HT-29 (cell line): ENCODE measurements around the gene PDS5A. TPM values are rescaled to one million over a fixed set of nuclear protein-coding genes. Genes with fewer than 3 reads are reported as not detected.
"Not testable (repeated sequence)": the region's sequence is repeated elsewhere in the genome, so short reads cannot be mapped to it uniquely, and the experiment has no call there.

Source experiments
- DNase-seq: peaks from one replicate; pipeline ENCODE4 v3.0.0-alpha.2; 2015; ENCODE audit warnings: low spot score
- total RNA-seq: library from RNA; depleted of rRNA; stranded (reverse); fragments of >200 nt; shearing (Covaris generic); gene quantifications from 2 replicates; pipeline ENCODE4 v1.2.3, GENCODE V29; 2014

The PDS5A gene
- total RNA-seq, 1 experiment from 2014 or later, result 38.0 TPM

DNA sequence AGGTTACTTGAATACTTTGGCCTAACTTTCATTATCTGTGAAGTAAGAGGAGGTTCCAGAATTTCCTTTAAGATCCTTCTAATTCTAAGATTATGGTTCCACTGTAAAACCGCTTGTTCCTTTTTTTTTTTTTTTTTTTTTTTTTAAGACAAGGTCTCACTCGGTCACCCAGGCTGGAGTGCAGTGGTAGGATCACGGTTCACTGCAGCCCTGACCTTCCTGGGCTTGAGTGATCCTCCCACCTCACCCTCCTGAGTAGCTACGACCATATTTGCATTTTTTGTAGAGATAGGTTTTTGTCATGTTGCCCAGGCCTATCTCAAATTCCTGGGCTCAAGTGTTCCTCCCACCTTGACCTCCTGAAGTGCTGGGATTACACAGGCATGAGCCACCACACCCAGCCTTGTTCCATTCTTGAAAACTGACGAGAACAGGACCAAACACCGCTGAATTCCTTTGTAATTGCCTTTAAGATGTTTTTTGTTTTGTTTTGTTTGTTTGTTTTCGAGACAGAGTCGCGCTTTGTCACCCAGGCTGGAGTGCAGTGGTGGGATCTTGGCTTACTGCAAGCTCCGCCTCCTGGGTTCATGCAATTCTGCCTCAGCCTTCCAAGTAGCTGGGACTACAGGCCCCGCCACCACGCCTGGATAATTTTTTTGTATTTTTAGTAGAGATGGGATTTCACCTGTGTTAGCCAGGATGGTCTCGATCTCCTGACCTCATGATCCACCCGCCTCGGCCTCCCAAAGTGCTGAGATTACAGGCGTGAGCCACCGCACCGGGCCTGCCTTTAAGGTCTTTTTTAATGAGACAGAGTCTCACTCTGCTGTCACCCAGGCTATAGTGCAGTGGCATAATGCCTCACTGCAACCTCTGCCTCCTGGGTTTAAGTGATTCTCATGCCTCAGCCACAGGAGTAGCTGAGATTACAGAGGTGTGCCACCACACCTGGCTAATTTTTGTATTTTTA lies 6.8 kb downstream of the PDS5A start:
- DNase-seq, result no peak

DNA sequence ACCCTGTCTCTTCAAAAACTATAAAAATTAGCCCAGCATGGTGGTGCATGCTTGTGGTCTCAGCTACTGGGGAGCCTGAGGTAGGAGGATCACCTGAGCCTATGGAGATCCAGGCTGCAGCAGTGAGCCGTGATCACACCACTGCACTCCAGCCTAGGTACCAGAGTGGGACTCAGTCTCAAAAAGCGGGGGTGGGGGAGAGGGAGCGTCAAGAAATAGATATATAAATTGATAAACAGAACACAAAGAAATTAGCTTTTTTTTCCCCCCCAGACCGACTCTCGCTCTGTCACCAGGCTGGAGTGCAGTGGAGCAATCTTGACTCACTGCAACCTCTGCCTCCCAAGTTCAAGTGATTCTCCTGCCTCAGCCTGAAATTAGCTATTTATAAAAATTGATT lies 14.1 kb downstream of the PDS5A start:
- no peak for DNase-seq

DNA sequence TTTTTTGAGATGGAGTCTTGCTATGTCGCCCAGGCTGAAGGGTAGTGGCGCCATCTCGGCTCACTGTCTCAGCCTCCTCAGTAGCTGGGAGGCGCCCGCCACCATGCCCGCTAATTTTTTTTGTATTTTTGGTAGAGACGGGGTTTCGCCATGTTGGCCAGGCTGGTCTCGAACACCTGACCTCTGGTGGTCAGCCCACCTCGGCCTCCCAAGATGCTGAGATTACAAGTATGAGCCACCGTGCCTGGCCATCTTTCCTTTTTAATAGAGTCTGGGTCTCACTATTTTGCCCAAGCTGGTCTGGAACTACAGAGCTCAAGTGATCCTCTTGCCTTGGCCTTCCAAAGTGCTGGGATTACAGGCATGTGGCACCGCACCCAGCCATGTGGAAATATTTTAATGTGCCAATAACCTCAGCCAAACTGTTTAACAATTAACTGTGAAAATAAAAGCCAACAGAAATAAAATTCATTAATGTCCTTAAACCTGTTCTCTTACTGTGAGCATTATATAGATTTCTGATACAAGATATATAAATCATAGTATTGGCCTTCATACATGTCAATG lies 16.3 kb downstream of the PDS5A start:
- DNase-seq, result no peak

DNA sequence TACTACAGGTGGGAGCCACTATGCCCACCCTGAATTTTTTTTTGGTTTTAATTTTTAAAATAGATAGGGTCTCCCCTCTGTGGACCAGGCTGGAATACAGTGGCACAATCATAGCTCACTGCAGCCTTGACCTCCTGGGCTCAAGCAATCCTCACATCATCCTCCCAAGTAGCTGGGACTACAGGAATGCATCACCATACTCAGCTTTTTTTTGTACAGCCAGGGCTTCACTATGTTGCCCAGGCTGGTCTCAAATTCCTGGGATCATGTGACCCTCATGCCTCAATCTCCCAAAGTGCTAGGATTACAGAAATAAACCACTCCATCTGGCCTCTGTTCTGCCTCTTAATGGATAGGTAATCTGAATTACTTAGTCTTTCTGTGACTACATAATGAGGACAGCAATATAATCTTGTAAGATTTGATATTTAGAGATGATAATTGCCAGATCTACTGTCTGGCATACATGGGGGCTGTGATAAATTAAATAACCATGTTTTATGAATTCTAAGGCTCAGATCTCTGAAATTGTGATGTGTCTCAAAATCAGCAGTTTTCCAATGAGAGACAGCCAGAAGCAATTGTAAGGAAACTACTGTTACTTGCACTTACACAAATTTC lies 26.7 kb downstream of the PDS5A start:
- no peak for DNase-seq

DNA sequence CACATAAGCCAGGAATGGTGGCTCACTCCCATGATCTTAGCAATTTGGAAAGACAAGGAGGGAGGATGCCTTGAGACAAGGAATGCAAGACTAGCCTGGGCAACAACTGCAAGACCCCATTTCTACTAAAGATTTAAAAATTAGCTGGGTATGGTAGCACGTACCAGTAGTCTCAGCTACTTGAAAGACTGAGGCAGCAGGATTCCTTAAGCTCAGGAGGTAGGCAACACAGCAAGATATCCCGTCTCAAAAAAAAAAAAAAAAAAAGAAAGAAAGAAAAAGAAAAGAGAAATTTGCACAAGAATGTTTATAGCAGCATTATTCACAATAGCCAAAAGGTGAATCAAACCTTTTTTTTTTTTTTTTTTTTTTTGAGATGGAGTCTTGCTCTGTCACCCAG lies 29.7 kb downstream of the PDS5A start:
- DNase-seq, result no peak

DNA sequence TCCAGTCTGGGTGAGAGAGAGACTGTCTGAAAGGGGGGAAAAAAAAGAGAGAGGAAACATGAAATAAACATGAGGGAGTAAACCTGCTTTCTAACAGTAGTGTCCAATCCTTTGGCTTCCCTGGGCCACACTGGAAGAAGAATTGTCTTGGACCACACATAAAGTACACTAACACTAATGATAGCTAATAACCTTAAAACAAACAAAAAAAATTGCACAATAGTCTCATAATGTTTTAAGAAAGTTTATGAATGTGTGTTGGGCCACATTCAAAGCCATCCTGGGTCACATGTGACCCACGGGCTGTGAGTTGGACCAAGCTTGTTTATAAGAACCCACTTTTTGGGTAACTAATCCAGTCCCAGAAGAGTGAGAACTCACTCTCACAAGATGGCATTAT lies 30.3 kb downstream of the PDS5A start:
- DNase-seq, result no peak

DNA sequence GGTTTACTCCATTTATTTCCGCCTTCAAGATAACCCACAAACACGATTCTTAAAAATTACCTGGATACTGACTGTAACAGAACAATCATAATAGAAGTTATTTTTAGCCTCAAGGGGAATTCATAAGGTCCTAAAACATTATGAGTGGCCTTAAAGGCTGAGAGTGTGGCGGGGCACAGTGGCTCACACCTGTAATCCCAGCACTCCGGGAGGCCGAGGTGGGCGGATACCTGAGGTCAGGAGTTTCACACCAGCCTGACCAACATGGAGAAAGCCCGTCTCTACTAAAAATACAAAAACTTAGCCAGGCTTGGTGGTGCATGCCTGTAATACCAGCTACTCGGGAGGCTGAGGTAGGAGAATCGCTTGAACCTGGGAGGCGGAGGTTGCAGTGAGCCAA lies 33.5 kb downstream of the PDS5A start:
- not testable (repeated sequence) for DNase-seq

DNA sequence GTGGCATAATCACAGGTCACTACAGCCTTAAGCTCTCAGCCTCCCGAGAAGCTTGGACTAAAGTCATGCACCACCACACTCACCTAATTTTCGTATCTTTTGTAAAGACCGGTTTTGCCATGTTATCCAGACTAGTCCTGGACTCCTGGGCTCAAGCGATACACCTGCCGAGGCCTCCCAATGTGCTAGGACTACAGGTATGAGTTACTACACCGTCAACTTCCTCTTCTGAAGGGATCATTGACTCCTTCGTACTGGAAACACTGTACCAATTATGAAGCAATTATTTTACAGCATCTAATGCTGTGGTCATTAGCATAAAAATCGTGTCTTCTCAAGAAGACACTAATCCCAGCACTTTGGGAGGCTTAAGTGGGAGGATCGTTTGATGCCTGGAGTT lies 35.2 kb downstream of the PDS5A start:
- no peak for DNase-seq

DNA sequence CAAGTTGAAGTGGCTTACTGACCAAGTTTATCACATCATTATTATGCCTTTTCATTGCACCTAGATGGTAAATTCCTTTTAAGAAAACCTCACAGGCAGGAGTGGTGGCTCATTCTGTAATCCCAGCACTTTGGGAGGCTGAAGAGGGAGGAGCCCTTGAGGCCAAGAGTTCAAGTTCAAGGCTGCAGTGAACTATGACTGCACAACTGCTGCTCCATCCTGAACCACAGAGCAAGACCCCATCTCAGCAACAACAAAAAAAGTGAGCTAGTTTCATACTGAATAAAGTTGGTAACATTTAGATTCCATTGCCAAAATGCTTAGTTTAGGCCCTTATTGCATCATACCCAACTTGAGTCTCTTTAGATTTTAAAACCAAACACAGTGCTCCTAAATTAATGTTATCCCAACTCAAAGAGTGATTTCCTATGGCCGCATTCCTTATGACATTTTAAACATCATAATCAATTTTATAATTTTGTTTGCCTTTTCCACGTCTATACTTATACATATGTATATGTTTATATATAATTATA lies 36.0 kb downstream of the PDS5A start:
- no peak for DNase-seq

DNA sequence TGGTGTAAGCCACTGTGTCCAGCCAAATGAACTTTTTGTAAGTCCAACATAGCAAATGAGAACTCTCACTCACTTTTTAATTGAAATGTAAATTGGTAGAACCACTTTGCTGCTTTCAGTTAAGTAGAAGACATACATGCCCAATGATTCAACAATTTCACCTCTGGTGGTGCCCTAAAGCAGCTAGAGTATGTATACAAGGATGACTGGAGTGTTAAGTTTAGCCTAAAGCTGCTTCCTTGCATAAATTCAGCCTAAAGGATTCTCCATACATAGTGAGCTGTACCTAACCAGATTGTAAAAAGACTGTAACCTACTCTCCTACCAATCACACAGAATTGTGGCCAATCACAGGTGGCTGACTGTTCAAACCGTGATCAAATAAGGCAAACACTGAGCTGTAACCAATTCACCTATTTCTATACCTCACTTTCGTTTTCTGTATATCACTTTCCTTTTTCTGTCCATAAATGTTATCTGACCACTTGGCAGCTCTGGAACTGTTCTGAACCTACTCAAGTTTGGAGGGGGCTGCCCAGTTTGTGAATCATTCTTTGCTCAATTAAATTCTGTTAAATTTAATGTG lies 39.9 kb downstream of the PDS5A start:
- DNase-seq, result no peak

DNA sequence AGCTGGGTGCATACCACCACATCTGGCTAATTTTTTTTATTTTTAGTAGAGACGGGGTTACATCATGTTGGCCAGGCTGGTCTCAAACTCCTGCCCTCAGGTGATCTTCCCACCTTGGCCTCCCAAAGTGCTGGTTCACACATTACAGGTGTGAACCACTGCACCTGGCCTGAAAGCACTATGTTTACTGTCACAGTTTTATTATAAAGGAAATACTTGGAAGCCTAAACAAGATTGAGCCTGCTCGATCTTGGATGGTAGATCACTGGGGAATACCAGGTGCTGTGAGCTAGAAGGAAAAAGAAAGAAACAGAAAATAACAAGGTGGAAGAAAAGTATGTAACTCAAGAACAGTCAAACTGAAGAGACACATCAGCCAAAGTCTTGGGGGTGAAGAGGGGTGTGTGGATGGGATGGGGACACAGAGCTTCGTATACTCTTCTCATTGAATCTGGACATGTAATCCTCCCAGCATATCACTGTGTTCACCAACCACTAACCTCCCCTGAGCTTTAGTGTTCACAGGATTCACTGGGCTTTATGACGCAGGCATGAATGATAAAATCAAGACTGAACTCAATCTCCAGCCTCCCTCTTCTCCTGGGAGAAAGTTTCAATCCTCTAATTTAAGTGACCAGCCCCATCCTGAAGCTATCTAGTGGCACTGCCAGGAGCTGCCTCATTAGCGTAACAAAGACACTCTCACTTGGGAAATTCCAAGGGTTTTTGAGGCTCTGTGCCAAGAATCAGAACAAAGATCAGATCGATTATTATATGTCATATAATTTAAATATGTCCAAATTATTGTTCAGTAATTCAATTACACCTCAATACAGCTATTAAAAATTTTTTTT lies 40.9 kb downstream of the PDS5A start:
- no peak for DNase-seq

DNA sequence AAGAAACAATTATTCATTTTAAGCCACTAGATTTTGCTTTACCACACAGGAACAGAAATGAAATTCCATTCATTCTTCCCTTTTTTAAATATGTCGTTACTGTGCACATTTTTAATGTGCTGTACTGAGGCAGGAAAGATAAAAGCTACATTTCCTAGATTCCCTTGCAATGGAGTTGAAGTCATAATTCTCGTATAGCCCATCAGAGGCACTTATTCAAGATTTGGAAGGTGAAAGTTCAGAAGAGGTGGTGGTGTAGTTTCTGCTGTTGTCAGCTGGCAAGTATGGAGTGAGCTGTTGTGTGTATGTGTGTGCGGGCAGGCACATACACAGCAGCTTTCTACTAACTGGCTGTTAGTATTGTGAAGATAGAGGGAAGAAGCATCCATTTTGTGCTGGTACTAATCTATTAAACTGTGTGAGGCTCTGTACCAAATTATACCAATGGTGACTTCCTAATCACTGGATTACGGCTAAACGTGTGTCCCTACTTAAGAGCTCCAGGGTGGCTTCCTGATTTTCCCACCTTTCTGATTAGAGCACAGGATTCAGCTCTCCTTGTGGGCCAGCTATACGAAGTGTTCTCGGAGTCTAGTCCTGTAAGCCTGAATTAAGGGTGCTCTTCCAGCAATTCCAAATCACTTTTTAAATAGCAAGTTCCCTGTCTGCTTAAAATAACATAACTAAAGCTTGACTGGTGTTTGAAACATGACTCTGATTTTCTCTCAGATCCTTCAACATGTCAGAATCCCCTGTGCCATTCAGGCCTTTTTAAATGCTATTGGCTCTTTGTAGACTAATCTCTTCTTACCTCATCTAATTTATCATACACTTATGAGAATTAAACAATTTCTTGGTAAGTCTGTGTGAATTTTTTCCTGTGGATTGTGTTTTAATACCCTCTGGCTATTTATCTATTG lies 43.8 kb downstream of the PDS5A start:
- DNase-seq, result no peak

DNA sequence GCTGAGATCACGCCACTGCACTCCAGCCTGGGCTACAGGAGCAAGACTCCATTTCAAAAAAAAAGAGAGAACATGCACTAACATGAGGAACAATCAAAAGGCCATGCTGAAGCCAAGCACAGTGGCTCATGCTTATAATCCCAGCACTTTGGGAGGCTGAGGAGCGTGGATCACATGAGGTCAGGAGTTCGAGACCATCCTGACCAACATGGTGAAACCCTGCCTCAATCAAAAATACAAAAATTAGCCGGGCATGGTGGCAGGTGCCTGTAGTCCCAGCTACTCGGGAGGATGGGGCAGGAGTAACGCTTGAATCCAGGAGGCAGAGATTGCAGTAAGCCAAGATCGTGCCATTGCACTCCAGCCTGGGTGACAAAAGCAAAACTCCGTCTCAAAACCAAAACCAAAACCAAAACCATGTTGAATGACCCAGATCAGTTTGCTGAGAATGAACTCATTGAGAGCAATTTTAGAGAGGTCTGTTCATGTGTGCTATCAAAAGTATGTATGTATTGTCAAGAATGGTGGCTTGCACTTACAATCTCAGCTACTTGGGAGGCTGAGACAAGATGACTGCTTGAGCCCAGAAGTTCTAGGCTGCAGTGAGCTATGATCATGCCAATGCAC lies 44.8 kb downstream of the PDS5A start:
- DNase-seq, result no peak

DNA sequence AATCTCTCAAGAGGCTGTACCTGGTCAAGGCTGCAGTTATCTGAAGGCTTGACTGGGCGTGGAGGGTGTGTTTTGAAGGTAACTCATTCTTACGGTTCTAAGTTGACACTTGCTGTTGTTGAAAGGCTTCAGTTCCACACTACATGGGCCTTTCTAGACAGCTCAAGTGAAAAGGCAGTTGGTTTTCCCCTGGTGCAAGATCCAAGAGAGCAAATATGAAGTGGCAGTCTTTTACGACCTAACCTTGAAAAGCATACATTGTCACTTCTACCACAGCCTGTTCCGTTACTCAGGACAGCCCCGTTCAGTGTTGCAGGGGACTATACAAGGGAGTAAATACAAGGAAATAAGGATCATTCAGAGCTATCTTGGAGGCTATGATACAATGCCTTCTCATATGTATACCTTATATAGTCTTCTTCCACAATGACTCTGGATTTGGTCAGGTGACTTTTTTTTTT lies 46.2 kb downstream of the PDS5A start:
- peak; percentile 25 for DNase-seq

DNA sequence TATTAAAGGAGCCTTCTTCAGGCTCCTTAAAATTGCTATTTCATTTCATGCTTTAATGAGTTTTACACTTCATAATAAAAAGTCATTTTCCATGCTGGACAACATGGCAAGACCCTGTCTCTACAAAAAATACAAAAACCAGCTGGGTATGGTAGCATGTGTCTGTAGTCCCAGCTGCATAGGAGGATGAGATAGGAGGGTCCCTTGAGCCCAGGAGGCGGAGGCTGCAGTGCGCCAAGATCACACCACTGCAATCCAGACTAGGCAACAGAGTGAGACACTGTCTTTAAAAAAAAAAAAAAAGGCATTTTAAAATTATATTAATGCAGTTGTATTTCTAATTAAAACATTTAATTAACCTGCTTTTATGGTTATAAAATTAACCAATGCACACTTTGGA lies 49.2 kb downstream of the PDS5A start:
- DNase-seq, result no peak

DNA sequence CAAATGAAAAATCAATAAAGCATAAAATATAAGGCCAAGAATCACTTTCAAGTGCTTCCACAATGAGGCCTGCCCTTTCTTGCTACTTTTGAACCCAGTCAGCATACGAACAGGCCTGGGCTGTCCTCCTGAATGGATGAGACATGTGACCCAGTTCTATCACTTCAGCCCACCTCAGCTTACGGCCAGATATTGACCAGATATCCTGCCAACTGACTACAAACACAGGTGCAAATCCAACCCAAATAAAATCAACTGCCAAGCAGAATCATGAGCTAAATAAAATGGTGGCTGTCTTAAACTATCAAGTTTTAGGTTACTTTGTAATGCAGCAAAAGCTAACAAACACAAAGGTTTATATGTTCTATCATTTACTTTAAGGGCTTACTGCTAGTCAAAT lies 53.7 kb downstream of the PDS5A start:
- no peak for DNase-seq

DNA sequence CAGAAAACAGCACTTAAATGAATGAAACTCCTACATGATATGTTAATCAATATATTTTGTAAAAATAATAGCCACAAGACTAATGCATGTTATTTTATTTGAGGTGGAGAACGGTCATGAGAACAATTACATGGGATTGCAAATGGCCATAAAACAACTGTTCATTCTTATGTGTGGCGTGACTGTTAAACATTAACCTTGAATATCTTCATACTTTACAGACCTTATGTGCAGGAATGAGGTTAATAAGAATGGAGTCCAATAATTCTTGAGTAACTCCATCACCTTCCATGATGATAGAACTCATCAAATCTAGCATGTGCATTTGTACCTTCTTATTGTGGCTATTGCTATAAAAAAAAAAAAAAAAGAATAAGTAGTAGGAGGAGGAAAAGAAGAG lies 55.3 kb downstream of the PDS5A start:
- DNase-seq, result no peak

DNA sequence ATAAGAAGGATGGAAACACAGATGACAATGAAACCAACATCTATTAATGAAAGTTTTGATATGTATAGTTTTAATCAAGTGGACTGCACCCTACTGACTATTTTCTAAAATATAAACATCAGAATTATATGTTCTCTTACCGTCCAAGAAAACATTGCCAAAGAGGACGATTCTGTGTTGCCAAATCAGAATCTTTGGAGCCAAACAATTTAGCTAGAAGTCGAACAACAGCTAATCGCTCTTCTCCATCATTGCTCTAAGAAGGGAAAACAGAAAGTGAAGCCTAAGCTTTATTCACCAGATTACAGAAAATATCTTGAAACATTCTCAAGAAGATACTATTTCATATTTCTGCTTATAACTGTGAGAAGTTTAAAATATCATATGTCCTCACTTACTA lies 64.2 kb downstream of the PDS5A start:
- DNase-seq, result no peak

DNA sequence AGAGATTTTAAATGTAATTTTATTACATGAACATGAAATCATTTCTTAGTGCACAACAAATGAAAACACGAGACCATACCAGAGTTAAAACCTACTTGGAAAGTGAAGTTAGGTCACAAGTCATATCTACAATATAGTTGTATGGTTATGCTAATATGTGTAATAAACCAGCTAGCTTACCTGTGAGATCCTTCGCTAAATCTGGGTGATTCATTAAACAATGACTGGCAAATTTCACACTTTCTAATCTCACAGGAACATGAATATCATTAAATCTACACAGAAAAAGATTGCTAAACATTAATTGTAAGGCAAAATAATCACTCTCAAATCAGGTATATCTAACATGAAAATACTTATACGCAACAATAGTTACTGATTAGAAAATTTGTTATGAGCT lies 67.6 kb downstream of the PDS5A start:
- no peak for DNase-seq
